Fibroblast of pulmonary artery (primary cell): Measurements from ENCODE around the gene FAM180B.

ENCODE experiments used
- DNase-seq: peaks from one replicate; pipeline ENCODE4 v3.0.0-alpha.2; 2010; ENCODE audit warnings: low read depth
- H3K4me3 ChIP-seq: replicated peaks from 2 replicates; pipeline ENCODE4 v1.5.1; 2011; ENCODE audit warnings: low read depth, mild to moderate bottlenecking, control low read depth, low read length, moderate library complexity
- TF ChIP-seq, protein P1 (sequence below): IDR thresholded peaks from 2 replicates; pipeline ENCODE4 v1.5.1; 2011; ENCODE audit warnings: mild to moderate bottlenecking, control low read depth, low read length, inconsistent platforms; ENCODE audit errors: missing control alignments

FAM180B gene

DNA sequence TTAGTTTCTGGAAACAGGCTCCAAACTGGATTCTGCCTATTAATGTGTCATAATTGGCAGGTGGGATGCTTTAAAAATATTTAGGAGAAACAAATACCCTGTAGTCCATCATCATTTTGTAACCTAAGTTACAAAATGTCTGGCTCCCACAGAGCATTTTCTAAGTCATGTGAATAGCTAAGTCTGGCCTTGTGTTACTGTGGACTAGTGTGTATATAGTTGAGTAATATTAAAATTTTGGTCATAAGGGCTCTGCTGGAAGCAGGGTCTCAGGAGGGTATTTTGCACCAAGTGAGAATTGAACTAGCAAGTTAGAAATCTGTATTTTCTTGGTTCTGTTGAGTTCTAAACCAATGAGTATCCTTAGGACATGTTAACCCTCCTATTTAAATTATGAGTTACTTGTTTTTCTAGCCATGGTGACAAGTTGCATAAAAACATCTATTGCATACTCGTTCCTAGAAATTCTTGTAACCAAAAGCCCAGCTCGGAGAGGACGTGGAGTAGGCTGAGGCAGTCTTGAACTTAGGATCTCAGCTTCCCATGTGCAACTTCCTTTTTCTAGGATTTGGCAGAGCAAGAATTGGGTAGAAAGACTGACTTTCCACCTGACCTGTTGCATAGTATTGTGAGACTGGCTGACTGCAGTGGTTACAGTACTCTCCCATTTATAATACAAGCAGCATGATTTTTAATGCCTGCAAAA is 15.7 kb upstream of the FAM180B start:
- TF ChIP-seq, protein P1, sequence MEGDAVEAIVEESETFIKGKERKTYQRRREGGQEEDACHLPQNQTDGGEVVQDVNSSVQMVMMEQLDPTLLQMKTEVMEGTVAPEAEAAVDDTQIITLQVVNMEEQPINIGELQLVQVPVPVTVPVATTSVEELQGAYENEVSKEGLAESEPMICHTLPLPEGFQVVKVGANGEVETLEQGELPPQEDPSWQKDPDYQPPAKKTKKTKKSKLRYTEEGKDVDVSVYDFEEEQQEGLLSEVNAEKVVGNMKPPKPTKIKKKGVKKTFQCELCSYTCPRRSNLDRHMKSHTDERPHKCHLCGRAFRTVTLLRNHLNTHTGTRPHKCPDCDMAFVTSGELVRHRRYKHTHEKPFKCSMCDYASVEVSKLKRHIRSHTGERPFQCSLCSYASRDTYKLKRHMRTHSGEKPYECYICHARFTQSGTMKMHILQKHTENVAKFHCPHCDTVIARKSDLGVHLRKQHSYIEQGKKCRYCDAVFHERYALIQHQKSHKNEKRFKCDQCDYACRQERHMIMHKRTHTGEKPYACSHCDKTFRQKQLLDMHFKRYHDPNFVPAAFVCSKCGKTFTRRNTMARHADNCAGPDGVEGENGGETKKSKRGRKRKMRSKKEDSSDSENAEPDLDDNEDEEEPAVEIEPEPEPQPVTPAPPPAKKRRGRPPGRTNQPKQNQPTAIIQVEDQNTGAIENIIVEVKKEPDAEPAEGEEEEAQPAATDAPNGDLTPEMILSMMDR: no peak
- no peak for DNase-seq
- no peak overlapping the region for H3K4me3 ChIP-seq

DNA sequence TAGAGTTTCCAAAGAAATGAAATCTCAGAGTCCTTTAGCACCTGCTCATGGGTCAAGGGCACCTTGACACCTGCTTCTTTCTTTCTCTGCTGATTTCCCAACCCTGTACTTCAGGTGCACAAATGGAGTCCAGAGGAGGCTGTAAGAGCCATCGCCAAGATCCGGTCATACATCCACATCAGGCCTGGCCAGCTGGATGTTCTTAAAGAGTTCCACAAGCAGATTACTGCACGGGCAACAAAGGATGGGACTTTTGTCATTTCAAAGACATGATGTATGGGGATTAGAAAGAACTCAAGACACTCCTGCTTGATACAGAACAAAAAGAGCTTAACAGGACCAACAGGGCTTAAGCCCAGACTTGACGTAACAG is 15.1 kb upstream of the FAM180B start:
- TF ChIP-seq, protein P1: no peak
- no peak overlapping the region for H3K4me3 ChIP-seq
- DNase-seq: no peak

DNA sequence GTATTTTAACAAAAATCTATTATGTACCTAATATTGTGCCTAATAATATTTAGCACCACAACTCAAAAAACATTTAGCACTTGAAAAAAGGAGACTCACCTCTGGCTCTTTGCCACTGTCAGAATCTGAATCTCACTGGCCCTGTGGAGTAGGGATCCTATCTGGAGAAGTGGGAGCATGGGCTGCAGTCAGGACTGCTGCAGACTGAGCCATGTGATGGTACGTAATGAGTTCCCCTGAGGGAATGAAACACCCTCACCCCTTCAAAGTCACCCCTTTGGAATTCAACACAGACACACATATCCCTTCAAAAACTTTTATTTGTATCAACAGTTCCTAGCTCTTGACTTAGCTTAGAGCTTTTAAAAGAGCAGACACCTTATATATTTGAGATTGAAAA is 14.6 kb upstream of the FAM180B start:
- no peak for DNase-seq
- TF ChIP-seq, protein P1: no peak
- no peak overlapping the region for H3K4me3 ChIP-seq

DNA sequence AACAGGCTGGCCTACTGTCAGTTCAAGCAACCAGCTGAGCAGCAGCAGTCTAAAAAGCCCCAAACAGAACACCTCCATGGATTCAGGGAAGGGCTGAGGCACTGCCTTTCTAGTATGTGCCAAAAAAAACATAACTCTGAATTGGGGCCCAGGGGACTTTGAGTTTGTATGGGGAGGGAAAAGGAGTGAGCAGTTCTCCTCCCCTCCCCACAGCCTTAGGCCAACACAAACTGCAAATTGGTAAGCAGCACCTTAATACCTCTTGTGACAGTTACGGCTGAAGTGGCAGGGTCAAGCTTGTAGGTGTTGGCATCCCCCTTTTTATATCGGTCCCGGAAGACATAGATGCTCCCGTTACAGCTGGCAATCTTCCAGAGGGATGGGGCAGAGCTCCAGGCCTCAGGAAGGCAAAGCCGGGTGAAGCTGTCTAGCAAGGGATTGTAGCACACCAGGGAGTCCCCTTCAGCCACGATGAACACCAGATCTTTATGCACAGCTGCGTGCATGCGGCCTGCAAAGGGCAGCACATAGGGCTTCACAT is 13.7 kb upstream of the FAM180B start:
- TF ChIP-seq, protein P1: no peak
- no peak for DNase-seq
- H3K4me3 ChIP-seq: no peak overlapping the region

DNA sequence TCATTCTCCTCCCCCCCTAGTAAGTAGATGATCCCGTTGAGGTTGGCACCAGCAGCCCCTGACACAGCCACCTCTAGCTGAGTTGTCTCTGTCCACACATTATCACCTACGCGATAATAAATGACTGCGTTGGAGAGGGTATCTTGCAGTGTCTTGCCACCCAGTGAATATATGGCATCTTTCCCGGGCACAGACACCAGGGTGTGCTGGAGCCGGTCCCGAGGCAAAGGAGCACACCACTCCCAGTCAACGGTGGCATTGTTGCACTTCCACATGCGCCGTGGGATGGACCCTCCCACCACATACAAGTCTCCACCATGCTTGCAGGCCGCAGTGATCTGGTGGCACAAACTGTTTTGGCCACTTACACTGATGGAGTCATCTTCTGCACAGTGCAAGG is 13.2 kb upstream of the FAM180B start:
- DNase-seq: no peak
- no peak overlapping the region for H3K4me3 ChIP-seq
- TF ChIP-seq, protein P1: no peak

DNA sequence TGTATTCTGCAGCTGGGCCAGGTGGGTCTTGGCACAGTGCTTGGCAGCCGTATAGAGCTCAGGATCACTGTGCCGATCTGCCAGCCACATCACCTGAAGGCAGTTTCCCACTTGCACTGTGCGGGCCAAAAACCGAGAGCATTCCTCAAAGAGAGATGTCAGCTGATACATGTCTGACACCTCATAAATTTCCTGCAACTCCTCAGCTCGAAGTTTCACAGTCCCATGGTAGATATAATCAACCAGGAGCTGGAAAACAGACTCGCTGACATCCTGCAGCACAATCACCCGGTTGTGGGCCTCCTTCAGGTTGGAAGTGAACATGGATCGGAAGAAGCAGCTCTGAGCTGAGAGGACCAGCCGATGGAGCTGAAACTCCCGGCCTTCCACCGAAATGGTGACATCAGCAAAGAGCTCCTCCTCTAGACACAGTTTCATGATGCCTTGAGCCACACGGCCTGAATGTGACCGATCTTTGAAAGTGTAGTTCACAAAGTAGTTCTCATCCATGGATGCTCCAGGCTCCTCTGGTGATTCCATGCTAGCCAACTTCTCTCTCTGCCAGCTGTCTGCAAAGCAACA is 8.9 kb upstream of the FAM180B start:
- DNase-seq: no peak
- TF ChIP-seq, protein P1: no peak
- H3K4me3 ChIP-seq: peak overlapping the region; percentile 68
